DMS153 treated with DMSO at 0.1 percent for 48 hours (cell line): Measurements from ENCODE around the gene POC1A.
"Not testable (repeated sequence)": the region's sequence is repeated elsewhere in the genome, so short reads cannot be mapped to it uniquely, and the experiment has no call there.

ENCODE experiments used
- DNase-seq: peaks from one replicate; lab custom pipeline; 2025; ENCODE audit not compliant: unreplicated experiment; lab: John Stamatoyannopoulos, UW

The POC1A gene

DNA sequence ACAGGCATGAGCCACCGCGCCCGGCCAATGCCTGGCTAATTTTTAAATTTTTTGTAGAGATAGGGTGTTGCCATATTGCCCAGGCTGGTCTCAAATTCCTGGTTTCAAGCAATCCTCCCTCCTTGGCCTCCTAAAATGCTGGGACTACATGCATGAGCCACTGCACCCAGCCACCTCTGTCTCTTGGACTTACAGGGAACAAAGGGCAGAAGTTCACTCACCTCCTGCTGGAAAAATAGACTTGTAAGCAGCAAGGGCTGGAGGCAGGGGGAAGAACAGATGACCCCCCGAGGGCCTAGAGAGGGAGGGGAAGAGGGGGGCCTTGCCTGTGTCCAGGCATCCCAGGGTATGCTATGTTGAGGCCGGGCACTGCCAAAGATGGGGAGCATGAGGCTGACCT, 120.0 kb downstream of the POC1A start:
- no peak for DNase-seq

DNA sequence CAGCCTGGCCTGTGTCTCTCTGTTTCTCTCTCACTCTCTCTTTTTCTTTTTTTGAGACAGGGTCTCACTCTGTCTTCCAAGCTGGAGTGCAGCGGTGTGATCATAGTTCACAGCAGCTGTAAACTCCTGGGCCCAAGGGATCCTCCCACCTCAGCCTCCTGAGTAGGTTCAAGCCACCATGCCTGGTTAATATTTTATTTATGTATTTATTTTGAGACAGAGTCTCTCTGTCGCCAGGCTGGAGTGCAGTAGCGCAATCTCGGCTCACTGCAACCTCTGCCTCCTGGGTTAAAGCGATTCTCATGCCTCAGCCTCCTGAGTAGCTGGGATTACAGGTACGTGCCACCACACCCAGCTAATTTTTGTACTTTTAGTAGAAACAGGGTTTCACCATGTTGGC, 120.5 kb downstream of the POC1A start:
- DNase-seq, result not testable (repeated sequence)

DNA sequence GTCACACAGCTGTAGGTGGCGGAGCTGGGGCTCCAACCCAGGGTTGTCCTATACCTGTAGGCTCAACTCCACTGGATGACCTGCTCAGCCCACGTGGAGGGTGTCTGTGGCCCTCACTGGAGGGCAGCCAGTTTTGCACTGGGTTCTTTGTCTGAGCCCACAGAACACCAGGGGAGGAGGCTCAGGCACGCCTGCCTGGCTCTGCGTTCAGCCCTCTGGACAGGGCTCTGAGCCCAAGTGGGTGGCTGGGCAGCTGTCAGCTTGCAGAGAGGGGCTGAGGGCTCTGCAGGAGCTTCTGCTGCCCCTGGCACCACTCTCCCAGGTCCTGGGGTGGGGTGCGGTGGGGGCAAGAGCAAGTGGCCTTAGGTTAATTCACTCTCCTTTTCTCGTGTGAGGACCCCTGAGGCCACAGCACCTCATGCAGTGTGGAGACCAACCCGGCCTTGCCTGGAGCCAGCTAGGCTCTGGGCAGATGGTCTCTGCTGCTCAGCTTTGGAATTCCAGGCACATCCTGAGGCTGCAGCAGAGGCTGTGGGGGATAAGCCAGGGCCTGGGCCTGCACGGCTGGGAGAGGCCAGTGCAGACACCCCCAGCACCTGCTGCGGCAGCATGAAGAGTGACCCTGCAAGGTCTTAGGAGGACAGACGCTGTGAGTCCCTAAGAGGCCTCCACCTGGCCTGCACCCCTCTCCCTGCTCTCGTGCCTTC, 121.4 kb downstream of the POC1A start:
- DNase-seq, result no peak

DNA sequence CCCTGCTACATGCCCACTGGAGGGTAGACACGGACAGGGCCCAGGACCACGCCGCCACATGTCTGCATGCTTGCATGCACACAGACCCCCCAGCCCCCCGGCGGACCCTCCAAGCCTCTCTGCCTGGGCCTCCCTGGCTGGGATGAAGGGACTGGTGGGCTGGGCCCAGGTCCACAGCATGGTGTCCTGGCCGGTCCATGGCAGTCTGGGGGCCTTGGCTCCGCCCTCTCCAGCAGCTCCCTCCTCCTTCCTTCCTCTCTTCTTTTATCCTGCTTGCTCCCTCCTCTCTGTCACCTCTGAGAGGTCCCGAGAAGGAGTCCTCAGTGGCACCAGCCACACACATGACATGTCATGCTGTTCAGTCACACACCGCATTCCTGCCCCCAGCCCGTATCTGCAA, 122.3 kb downstream of the POC1A start:
- no peak for DNase-seq

DNA sequence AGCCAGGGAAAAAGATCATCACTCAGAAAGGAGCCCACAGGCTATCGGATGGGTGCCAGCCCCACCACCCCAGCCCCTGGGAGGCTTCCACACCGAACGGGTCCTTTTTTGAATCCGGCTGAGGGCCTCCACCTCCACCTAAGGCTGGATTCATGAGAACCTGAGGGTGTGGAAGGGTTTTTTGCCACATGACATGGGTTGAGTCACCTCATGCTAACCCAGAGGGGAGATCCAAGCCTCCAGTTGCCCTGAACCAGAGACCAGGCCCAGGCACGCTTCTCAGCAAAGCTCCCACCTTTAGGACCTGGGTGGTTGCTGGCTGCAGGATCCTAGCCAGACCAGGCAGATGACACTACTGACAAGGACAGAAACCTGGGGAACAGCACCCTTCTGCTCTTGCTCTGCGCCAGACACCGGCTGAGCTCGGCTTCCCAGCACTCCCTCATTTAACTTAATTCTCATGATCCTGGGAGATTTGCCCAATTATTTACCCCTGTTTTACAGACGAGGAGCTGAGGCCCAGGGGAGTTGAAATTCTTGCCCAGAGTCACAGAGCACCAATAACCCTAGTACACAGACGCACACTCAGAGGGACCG, 123.4 kb downstream of the POC1A start:
- no peak for DNase-seq

DNA sequence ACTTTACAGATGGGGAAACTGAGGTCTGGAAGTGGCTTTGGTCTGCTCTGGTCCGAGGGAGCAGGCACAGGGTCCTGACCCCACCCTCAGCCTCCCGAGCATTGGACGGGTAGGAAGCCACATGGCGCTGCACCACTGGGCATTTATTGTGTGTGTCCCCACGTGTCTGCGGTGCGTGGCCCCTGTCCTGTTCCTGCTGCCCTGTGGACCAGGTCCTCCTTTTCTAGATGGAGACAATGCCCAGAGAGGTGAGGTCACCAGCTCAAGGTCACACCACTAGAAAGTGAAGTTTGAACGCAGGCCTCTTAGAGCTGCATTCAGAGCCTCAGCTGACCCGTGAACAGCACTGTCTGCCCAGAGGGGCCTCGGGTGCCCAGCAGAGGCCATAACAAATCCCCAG, 124.7 kb downstream of the POC1A start:
- DNase-seq, result no peak

DNA sequence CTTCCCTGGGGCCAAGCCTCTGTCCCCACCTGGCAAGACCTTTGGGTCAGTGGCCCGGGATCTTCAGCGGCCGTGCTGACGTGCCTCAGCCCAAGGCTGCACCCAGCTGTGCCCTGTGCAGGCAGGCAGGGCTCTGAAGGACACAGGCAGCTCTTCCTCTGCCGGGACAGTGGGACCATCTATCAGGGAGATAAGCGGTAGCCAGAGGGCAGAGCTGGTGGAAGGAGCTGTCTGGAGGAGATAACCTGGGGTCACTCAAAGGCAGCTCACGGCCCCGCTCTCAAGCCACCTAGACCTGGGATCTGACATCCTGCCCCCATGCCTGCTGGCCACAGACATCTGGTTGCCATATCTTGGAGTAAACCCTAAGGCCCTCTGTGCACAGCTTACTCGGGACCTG, 125.2 kb downstream of the POC1A start:
- DNase-seq, result no peak

- DNase-seq, result no peak
These were observed 125.7 kb downstream of the POC1A start for GRCh38 chr3:52028572-52028971.

- DNase-seq, result no peak
These were observed 128.2 kb downstream of the POC1A start for GRCh38 chr3:52026041-52026440.

DNA sequence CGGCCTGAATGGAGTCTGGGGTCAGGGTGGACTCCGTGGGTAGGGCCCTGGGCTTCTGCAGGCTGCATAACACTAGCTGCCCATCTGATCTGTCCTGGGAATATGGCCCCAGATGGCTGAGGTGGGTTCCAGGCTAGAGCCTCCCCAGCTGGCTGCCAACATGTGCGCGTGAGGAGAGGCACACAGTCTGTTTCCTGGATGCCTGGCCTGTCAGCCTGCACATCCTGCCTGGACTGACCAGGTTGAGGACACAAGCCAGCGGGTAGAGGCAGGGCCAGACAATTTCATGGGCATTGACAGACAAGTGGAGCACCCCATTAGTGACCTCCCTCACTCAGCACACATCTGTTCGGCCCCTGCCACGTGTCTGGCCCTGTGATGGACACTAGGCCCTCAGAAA, 128.8 kb downstream of the POC1A start:
- DNase-seq, result no peak
